DMS53 treated with DMSO at 0.1 percent for 48 hours (cell line): ENCODE results near the gene ZNF160.

Experiments used
- DNase-seq: peaks from one replicate; lab custom pipeline; 2025; ENCODE audit not compliant: unreplicated experiment; lab: John Stamatoyannopoulos, UW

Gene ZNF160

DNA sequence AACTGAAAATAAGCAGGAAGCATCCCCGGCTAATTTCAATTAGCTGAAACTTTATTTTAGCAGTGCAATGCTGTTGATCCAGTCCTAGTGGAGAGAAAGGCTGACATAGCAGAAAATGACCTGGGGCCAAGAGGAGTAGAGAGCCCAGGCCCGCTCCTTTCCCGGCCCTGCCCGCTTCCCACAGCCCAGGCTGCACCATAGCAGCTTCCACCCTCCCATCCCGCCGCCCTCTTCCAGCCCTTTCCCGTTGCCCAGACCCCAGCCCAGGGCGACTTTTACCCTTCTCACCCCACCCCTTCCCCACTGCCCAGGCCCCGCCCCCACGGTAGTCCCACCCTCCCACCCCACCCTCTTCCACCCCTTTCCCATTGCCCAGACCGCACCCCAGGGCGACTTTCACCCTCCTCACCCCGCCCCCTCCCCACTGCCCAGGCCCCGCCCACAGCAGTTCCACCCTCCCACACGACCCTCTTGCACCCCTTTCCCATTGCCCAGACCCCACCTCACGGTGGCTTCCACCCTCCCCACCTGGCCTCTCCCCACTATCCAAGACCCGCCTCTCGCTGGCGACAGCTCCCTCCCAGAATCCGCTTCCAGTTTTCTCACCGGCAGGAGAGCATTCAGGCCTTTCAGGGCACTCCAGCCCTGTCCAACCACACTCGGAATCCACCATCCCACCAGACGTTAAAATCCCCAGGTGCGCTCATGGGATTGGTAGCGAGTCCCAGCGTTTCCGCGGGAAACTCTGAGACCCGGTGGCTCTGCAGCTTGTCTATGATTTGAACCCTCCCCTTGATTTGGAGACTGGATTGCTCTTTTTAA, 8.3 kb downstream of the ZNF160 start:
- no peak for DNase-seq

- DNase-seq, result no peak
These were observed 10.5 kb downstream of the ZNF160 start for GRCh38 chr19:53092723-53093122.

DNA sequence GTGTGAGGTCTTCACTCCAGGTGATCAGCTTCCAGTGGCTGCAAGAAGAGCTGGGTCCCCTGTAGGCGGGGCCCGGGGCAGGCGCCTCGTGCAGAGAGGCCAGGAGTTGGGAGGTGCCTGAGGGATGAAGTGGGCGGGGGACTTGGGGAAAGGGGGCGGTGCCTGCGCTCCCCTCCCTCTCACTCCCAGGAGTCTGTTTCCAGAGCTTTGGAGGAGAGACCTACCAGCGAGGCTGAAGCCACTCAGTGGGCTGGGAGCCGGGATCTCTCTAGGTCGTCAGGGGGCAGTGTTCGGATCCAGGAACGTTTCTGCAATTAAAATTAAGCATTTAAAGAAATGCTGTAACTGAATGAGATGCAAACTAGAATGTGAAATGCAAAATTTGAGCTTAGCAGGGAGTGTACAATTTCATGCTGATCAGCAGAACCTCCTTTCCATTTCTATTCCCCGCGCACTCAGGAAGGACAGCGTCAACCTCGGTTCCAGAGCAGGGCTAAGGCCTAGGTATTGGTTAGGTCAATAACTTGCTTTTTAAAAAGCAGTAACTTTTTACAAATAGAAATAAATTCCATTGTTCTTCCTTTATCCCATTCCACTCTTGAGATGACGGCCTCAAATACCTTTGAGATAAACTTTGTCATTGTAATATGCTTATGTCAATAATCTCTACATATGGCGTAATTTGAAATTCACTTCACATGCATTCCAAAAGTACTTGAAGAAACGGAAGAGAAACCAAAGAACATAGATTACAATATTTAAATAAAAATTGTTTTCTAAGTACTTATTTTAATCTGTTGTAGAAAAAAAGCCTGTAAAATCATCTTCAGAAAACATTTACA, 11.6 kb downstream of the ZNF160 start:
- DNase-seq, result no peak

DNA sequence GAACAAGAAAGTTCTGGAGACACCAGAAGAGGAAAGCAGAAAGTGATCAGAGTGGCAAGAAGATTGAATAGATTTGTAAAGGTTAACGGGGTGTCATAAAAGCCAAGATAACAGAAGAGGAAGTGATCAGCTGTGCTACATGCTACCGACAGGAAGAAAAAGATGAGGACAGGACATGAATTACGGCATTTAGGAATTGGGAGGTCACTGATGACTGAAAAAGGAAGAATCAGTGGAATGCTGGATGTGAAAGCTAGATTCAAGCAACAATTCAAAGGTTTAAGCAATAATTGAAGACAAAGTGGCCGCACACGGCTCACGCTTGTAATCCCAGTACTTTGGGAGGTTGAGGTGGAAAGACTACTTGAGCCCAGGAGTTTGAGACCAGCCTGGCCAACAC, 15.1 kb downstream of the ZNF160 start:
- DNase-seq, result no peak

- no peak for DNase-seq
These were observed 16.3 kb downstream of the ZNF160 start for GRCh38 chr19:53086949-53087348.

- no peak for DNase-seq
These were observed 17.7 kb downstream of the ZNF160 start for GRCh38 chr19:53085496-53085895.

DNA sequence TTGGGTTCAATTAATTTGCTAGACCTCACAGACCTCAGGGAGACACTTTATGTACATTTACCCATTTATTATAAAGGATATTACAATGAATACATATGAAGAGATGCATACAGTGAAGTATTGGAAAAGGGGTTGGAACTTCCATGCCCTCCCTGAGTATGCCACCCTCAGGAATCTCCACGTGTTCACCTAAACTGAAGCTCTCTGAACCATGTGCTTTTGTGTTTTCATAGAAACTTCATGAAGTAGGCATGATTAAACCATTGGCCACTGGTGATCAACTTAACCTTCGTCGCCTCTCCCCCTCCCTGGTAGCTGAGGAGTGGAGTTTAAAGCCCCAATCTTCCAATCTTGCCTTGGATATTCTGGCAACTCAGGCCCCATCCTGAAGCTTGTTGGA, 20.3 kb downstream of the ZNF160 start:
- DNase-seq, result no peak

- DNase-seq, result no peak
These were observed 23.8 kb downstream of the ZNF160 start for GRCh38 chr19:53079313-53079924.

GRCh38 chr19:53078668-53079067, 24.6 kb downstream of the ZNF160 start:
- no peak for DNase-seq

DNA sequence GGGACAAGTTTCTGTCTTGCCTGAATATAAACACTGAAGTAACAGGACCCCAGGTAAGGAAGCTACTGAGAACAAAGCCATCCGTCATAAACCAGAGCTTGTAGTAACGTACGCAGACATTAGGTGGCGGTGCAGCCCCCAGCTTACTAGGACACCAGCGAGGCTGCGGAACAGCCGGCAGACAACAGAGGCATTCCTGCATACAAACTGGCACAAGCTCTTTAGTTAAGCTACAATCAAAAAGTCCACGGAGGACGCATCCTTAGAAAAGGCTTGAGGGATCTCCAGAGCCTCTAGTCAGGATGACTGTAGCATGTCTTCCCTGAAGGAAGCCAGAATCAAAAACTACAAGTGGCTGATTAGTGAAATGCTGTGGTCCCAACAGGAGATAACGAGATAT, 26.2 kb downstream of the ZNF160 start:
- DNase-seq, result peak; percentile 1

DNA sequence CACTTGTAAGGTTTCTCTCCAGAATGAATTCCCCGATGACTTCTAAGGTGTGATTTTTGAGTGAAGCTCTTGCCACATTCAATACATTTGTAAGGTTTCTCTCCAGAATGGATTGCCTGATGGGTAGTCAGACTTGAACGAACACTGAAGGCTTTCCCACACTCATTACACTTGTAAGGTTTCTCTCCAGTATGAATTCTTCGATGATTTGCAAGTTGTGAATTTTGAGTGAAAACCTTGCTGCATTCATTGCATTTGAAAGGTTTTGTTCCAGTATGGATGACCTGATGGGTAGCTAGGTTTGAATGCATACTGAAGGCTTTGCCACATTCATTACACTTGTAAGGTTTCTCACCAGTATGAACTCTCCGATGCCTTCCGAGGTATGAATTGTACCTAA, 34.4 kb downstream of the ZNF160 start:
- no peak for DNase-seq

- no peak for DNase-seq
These were observed 35.0 kb downstream of the ZNF160 start for GRCh38 chr19:53068199-53068598.

GRCh38 chr19:53057904-53058580, 45.2 kb downstream of the ZNF160 start:
- peak; percentile 57 for DNase-seq

- peak; percentile 30 for DNase-seq
These were observed 48.1 kb downstream of the ZNF160 start for GRCh38 chr19:53055117-53055516.

DNA sequence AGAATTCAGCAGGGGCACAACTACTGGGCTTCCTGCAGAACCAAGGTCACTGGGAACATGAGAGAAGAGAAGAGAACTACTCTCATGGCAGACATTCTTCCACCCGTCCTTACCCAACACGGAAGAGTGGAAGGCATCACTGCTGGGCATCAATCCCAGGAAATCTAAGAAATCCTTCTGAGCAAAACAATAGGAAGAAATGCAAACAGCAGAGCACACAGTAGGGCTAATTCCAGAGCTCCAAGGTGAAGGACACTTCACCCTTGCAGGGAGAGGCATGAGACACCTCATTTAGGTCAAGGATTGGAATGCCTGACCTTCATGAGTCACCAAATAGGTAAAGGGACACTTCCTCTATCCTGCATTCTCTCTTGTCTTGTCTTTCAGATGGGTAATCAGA, 55.8 kb downstream of the ZNF160 start:
- no peak for DNase-seq

DNA sequence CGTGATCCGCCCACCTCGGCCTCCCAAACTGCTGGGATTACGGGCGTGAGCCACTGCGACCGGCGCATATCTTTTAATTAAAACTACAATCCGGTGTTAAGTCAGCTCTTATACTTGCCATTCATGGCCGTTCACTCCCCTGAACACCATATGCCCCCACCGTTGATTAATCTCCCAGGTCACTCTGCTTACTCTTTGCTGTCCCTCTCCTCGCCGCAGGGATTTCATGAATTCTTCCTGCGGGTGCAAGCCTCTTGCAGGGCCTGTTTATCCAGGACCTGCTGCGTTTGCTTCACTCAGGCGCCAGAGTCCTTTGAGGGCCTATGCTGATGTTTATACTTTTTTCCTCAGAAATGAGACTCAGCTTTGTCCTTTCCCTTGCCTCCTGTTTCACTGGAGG, 57.7 kb downstream of the ZNF160 start:
- DNase-seq, result no peak

- DNase-seq, result no peak
These were observed 61.9 kb downstream of the ZNF160 start for GRCh38 chr19:53041366-53041765.

DNA sequence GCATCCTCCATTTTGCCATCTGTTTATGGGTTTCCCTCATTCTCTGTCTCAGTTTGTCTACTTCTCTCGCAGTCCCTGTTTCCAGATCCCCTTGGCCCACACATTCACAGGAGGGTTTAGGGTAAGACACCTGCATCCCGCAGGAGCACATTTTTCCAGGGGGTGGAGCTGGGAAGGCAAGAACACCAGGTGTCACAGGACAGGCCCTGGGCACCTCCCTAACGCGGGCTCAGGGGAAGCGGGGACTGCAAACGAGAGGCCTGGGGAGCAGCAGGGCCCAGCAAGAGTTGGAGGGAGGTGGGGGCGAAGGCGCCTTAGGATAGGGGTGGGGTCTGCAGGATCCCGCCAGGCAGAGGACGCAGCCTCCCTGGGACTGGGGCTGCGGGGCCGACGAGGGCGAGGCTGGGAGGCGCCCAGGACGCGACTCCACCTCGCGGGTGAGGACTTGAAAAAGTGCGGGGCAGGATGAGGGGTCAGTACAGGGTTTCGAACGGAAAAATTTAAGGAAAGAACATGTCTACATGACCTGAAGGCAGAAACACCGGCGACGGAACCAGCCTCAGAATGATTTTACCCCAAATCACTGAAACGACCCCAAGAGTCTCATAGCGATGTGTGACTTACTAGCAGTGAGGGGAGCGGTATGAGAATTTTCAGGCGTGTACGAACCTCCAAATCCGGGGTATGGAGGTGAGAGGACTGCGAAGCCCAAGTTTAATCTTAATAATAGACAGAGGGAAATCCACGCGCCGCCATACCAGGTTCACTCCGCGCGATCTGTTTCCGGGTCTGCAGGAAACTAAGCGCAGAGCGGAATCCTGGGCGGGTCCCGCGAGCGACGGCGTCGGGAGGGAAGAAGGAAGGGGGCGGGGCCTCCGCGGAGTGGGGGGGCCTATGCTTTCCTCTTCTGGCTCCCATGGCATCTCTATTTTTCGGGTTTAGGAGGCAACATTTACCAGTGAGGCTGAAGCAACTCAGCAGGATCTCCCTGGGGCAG, 65.8 kb downstream of the ZNF160 start:
- no peak for DNase-seq

GRCh38 chr19:53034948-53035675, 68.1 kb downstream of the ZNF160 start:
- no peak for DNase-seq
